ENCODE data around the gene ENG.
"Not testable (repeated sequence)": the region's sequence is repeated elsewhere in the genome, so short reads cannot be mapped to it uniquely, and the experiment has no call there.

Gene ENG

DNA sequence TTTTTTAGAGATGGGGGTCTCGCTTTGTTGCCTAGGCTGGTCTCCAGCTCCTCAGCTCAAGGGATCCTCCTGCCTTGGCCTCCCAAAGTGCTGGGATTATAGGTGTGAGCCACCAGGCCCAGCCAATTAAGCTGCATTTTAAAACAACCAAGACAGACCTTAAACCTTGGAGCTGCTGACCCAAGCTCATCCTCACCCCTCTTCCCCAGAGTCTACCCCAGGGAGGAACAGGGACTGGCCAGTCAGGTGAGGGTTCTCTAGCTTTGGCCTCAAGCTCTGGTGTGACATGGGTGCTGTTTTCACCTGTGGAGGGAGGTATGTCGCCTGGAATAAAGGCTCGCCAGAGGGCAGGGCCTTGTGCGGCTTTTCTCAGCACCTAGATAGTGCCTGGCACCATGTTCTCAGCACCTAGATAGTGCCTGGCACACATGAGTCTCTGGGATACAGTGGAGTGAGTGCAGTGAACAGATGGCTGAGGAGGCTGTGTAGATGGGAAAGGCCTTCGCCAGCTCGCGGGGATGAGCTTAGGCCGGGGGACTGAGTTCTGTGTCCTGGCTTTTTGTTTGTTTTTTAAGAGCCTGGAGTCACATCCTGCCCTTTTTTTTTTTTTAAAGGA, 61.3 kb downstream of the ENG start:
- no peak for DNase-seq (ENCODE audit: low read depth, low spot score)

DNA sequence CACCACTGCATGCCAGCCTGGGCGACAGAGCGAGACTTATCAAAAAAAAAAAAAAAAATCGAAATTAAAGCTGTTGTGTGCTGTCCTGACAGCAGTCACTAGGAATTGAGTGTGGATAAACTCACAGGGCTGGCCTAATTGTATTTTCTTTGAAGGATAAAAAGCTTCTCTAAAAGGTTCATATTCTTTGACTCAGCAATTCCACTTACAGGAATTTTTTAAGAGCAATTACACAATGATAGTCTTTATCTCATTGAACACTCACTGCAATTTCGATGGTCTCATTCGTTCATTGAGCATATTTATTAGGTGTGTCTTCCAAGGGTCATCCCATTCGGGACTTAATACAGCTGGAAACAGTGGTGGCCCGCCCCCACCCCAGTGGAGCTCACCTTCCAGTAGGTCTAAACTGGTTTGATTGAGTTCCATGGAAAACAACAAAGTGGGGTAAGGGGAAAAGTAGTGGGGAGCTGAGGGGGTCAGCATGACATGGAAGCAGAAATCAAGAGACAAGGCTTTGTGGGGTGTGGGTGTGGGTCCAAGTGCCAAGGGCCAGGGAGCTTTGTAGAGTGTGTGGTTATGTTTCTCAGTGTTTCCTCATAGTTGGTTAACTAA, 61.9 kb downstream of the ENG start:
- no peak for DNase-seq (ENCODE audit: low read depth, low spot score)

DNA sequence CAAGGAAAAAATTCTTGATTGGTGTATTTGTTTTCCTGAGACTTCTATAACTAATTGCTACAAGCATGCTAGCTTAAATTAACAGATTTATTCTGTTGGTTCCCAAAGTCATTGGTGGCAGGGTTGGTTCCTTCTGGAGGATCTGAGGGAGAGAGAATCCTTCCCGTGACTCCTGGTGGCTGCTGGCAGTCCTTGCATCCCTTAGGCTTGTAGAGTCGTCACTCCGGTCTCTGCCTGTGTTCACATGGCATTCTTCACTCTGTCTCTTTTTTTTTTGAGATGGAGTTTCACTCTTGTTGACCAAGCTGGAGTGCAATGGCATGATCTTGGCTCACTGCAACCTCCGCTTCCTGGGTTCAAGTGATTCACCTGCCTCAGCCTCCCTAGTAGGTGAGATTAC, 63.4 kb downstream of the ENG start:
- no peak for DNase-seq (ENCODE audit: low read depth, low spot score)

DNA sequence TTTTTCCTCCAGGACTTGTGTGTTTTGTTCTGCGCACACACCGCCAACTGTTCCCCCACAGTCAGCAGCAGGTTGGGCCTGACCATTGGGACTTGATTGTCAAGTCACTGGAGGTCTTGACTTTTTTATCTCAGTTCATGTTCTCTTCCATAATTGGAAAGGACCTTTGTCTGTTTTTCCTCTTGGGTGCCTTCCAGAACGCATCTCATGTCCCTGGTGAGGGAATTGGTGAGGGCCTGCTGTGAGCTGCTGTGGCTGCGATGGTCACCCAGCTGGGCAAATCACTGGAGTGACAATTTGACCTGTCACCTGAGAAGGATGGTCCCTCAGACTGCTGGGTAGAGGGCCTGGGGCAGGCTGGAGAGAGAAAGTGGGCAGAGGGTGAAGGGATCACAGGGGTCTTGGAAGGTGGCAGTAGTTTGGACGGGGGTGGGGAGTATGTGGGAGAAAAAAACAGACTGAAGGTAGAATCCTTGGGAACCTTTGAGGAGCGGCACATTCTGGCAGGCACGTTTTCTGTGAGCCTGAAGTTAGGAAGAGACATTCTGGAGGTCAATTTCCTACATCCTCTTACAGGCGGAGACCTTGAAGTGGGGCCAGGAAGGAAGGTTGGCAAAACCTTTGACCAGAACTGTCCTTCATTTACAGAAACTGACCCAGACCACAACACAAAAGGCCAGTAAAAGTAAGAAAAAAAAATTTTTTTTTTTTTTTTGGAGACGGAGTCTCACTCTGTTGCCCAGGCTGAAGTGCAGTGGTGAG, 64.2 kb downstream of the ENG start:
- no peak for DNase-seq (ENCODE audit: low read depth, low spot score)

DNA sequence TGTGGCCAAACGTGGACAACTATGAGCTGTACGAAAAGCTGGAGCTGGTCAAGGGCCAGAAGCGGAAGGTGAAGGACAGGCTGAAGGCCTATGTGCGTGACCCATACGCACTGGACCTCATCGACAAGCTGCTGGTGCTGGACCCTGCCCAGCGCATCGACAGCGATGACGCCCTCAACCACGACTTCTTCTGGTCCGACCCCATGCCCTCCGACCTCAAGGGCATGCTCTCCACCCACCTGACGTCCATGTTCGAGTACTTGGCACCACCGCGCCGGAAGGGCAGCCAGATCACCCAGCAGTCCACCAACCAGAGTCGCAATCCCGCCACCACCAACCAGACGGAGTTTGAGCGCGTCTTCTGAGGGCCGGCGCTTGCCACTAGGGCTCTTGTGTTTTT, 65.3 kb downstream of the ENG start:
- no peak for DNase-seq (ENCODE audit: low read depth, low spot score)

DNA sequence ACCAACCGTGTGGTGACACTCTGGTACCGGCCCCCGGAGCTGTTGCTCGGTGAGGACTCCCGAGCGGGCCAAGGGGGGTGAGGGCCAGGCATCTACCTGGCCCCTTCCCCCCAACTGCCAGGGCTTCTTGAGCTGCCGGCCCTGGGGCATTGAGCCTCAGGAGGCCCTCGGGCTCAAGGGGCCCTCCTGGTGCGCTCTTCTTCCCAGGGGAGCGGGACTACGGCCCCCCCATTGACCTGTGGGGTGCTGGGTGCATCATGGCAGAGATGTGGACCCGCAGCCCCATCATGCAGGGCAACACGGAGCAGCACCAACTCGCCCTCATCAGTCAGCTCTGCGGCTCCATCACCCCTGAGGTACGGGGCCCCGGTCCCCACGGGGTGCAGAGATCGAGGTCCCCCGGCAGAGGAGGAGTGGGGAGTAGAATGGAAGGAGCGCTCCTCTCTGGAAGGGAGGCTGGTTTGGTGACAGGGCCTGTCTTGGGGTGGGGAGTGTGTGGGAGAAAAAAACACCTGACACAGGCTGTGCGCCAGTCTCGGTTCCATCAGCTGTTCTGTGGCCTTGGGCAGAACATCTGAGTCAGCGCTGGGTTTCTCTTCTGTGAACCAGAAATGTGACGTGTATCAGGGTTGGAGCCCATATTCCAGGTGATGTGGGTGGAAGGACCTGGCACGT, 66.0 kb downstream of the ENG start:
- DNase-seq (ENCODE audit: low read depth, low spot score) = no peak

DNA sequence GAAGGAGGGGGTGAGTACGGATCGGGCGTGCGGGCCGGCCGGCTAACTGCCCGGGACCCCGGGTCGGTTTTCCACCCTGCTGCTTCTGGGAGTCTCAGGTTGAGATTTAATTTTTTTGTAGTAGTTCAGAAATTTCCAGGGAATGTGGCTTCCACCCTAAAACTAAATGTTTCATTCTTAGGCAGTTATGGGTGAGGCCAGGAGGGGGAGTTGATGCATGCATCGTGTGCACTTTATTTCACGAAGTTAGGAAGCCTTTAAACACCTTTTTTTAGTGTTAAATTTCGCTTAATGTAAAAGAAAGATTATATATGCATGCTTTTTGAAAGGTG, 67.7 kb downstream of the ENG start:
- DNase-seq (ENCODE audit: low read depth, low spot score) = no peak

DNA sequence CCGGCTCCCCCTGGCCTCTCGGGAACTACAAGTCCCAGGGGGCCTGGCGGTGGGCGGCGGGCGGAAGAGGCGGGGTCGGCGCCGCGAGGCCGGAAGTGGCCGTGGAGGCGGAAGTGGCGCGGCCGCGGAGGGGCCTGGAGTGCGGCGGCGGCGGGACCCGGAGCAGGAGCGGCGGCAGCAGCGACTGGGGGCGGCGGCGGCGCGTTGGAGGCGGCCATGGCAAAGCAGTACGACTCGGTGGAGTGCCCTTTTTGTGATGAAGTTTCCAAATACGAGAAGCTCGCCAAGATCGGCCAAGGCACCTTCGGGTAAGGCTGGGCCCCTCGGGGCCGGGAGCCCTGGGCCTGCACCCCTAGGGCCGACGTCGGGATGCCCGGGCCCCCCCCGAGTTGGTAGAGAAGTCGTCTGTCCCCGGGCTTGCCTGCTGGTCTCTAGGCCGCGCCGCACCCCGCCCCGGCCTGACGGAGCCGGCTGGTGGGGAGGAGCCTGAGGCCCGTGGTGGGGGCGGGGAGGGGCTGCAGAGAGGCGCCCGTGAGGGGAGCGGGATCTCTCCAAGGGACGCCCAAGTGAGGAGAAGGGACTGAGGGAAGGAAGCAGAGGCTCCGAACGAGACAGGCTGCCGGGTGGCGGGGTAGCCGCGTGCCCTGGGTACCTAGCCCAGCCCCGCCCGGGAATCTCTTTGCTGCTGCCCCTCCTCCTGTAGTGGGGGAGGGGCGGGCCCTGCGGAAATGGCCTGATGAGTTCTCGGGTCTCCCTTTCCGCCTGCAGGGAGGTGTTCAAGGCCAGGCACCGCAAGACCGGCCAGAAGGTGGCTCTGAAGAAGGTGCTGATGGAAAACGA, 68.3 kb downstream of the ENG start, which contains the start of gene CDK9:
Gene CDK9, plus strand, starts transcription at position 102 of the 840 bp plus-strand sequence. Its CDS starts 115 bp downstream, at position 217.
- DNase-seq (ENCODE audit: low read depth, low spot score) = no peak

DNA sequence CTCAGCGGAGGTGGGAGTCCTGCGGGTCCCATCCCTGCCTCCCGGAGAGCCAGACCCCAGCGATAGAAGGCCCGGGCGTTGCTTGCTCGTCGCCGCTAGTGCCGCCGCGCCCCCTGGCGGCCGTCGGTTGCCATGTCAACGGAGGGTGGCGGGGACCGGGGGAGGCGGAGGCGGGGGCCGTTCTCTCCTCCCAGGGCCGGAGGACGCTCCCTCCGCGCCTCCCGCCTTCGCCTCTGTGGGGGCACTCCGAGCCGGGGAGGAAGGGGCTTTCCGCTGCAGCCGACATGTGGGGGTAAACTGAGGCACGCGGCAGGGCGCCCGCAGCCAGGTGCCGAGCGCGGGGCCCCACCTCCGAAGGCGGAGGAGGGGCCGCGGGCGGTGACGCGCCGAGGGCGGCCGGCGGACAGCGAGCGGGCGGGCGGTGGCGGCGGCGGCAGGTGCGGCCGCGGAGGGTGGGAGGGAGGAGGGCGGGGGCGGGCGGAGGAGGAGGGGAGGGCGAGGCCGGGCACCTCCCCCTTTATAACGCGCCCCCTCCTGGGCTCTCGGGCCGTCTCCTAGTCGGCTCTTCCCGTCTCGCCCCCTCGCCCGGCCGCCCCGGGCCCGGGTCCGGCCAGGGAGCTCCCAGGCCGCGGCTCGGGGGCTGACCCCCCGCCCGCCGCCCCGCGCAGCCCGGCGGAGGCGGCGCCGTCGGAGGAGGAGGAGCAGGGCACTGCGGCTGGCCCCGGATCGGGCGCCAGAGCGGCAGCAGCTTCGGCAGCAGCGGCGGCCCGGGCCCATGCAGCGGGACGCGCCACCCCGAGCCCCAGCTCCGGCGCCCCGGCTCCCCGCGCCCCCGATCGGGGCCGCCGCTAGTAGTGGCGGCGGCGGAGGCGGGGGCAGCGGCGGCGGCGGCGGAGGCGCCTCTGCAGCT, 69.2 kb downstream of the ENG start:
- peak; percentile 55 for DNase-seq (ENCODE audit: low read depth, low spot score)

DNA sequence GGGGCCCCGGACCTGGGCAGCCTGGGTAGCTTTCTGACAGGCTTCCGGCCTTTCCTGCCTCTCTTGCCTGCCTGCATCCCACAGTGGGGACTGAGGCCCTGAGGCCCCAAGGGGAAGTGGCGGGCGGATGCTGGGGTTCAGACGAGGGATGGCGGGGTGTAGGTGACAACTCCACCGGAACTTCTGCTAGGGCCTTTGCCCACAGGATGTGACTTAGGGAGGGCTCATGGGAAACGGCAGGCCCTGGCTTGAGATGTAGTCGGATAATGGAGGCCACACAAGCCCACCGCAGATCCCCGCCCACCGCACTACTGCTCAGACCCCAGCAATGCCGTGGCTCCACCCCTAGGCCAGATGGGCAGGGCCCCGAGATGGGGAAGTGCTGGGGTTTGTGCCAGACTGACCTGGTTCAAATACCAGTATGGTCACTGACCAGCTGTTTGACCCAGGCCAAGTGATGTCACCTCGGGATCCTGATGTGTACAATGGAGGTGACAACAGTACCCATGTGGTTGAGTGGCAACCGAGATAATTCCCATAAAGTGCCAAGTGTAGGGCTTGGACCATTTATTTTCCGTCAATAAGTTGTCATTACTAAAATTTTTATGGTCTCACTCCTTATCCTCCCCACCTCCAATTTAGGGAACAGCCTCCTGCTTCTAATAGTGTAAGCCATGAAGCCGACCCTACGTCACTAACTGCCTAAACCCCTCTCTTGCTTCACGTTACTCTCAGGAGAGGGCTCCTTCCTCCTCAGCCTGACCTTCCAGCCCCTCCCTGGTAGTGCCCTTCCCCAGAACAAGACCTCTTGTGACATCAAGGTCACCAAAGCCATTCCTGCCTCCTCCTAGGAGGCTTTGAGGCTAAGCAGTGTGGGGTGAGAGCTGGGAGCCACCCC, 71.1 kb downstream of the ENG start:
- no peak for DNase-seq (ENCODE audit: low read depth, low spot score)

DNA sequence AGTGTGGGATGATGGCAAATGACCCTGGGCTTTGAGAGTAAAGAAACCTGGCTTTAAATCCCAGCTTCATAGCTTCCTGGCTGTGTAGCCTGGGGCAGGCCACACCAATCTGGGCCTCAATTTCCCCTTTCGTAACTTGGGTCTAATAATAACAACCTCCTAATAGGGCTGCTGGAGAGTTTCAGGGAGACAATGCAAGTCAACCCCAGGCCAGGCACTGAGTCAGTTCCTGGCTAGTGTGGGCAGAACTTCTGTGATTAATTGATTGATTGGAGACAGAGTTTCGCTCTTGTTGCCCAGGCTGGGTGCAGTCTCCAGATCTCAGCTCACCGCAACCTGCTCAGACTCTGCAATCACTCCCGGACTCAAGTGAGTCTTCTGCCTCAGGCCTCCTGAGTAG, 72.7 kb downstream of the ENG start:
- DNase-seq (ENCODE audit: low read depth, low spot score) = no peak

DNA sequence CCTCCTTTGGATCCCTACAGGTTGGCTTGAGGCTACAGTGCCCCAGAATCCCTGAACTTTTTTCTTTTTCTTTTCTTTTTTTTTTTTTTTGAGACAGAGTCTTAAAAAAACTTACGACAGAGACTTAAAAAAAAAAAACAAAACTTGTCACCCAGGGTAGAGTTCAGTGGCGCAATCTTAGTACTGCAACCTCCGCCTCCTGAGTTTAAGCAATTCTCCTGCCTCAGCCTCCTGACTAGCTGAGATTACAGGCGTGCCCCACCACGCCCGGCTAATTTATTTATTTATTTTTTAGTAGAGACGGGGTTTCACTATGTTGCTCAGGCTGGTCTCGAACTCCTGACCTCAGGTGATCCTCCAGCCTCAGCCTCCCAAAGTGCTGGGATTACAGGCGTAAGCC, 73.5 kb downstream of the ENG start:
- DNase-seq (ENCODE audit: low read depth, low spot score) = not testable (repeated sequence)

DNA sequence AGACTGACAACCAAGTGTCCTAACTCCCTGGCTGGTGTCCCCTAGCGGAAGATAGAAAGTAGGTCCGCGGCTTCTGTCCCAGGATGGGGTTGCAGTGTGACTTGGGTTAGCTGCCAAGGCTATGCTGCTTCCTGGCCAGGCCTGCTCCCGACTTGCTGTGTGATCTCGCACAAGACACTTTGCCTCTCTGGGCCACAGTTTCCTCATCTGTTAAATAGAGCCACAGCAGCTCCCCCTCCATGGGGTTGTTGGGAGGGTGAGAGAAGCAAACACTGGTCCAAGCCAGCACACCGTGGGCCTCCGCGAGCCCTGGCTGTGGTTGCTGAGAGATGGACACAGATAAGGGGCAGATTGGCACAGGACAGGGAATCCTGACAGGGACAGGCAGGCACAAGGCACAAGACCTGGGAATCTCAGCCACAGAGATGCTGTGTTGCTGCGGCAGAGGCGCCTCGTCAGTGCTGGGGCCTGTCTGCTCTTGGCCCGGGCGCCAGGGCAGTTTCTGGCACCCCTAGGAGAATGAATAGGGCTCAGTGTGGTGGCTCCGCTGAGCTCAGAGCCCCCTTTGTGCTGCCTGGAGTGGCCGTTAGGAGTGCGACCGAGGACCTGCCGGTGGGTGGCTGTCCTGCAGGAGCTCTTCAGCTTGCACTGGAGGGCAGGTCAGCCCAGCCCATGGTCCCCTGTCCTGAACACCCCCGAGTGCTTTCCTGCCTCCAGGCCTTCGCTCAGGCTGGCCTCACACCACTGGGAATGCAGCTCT, 74.2 kb downstream of the ENG start:
- DNase-seq (ENCODE audit: low read depth, low spot score) = no peak

DNA sequence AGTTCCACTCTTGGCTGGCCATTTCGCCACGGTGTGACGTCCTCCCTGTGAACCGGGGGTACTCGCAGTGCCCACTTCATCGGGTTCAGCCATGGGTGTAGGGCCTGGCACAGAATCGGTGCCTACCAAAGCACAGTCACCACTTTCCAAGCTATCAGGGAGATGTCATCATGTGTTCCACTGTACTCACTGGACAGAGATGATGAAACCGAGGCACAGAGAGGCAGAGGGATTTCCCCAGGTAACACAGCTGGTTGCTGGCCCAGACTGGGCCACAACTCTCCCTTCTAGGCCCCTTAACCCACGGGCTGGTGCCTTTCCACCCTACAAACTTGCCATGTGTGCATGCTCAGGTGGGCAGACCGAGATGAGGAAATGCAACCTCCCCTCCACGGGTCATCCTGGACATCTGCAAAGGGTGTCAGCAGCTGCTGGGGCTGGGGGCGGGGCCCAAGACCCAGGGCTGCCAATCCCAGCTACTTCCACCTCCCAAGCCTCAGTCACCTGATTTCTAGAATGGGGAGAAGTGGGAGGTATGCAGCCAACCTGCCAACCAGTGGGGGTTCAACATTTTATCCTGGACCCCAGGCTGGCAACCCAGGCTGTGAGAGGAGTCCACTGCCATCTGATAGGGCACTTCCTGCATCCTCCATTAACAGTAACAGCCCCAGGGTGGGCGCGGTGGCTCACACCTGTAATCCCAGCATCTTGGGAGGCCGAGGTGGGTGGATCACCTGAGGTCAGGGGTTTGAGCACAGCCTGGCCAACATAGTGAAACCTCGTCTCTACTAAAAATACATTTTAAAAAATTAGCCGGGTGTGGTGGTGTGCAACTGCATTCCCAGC, 75.1 kb downstream of the ENG start:
- no peak for DNase-seq (ENCODE audit: low read depth, low spot score)

DNA sequence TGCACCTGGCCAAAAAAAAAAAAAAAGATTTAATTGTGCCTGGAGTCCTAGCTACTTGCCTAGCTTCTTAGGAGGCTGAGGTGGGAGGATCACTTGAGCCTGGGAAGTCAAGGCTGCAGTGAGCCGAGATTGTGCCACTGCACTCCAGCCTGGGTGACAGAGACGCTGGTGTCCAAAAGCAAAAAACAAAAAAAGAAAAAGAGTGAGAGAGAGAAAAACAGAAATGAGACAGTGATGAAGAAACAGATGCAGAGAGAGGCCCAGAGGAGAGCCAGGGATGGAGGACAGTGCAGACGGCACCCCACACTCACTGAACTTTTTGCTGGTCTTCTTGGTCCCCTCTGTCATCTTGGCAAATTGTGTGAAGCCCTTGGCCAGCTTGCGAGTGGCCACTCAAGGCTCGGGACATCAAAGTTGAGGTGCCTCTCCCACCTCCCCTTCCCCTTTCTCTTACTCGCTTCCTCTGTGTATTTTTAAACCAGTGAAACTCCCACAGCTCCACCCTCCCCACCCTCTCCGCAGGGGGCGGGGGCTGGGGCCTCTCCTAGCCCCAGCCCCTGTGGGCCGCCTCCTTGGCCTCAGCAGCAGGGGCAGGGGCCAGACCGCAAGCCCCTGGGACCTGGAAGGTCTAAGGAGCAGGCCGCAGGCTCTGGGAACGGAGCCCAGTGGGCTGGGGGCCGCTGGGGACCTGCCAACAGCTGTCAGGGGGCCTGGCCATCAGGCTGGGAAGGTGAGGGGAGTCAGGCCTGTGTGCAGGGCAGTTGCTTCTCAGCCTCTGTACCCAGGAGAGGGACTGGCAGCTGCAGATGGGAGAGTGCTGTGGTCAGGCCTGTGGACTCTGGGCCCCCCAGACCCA, 76.0 kb downstream of the ENG start, which contains the start of gene SH2D3C:
Gene SH2D3C, minus strand, starts transcription at position 387 of the 856 bp plus-strand sequence. Its CDS starts 39 bp downstream, at position 348.
- DNase-seq (ENCODE audit: low read depth, low spot score) = peak; percentile 57

DNA sequence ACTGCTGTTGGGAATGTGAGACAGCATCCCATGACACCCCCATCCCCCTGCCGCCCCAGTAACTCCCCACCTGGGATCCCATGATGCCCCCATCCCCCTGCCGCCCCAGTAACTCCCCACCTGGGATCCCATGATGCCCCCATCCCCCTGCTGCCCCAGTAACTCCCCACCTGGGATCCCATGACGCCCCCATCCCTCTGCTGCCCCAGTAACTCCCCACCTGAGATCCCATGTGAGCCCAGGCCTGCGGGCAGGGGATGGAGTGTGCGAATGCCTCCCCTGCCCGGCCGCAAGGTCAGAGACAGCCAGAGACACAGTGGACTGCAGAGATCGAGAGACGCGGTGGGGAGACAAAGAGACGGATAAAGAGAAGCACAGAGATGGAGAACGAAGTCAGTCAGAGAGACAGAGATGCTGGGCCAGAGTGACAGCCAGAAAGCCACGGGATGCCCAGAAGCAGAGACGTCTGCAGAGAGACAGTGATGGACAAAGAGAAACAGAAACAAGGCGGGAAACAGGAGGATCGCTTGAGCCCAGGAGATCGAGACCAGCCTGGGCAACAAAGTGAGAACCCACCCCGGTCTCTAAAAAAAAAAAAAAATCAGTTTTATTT, 77.0 kb downstream of the ENG start:
- DNase-seq (ENCODE audit: low read depth, low spot score) = no peak
